B cell (primary cell): ENCODE measurements around the gene KCNK4. TPM values are rescaled to one million over a fixed set of nuclear protein-coding genes. Genes with fewer than 3 reads are reported as not detected.

Source experiments
- ATAC-seq: fragments of 200-7000 bp; cut with Tn5 transposase; one replicate; pipeline ENCODE4 v1.10.0; 2021; ENCODE audit warnings: low read depth, mild to moderate bottlenecking, moderate number of reproducible peaks, moderate library complexity
- CTCF ChIA-PET: fragments of 350-600 bp; sonication (Branson Sonifier 250); formaldehyde crosslinking; loops from one replicate; lab custom pipeline; 2021; ENCODE audit warnings: antibody characterized with exemption, inconsistent platforms; lab: Charles Lee
- POLR2A ChIA-PET: fragments of 350-600 bp; sonication (Branson Sonifier 250); formaldehyde crosslinking; loops from one replicate; lab custom pipeline; 2021; ENCODE audit warnings: antibody characterized with exemption; lab: Charles Lee
- DNase-seq: peaks from one replicate; pipeline ENCODE4 v3.0.0; 2013
- H2AFZ ChIP-seq: 2 replicates; pipeline ENCODE4 v1.6.1; 2012; ENCODE audit warnings: mild to moderate bottlenecking, low read depth, low read length; ENCODE audit not compliant: insufficient read depth, poor library complexity, severe bottlenecking
- H3K27ac ChIP-seq, 2 donors: 1 replicate in 1 of 2; 2 replicates in 1 of 2; pipeline ENCODE4 v1.5.1; 2012 to 2013; ENCODE audit warnings: low read length in 2 of 2, mild to moderate bottlenecking in 2 of 2, moderate library complexity in 1 of 2
- H3K27me3 ChIP-seq, 4 experiments: fragments of 200-600 bp in 1 of 4; sonication (generic) in 1 of 4; replicated peaks in 1 of 4; 1 replicate in 2 of 4; 2 replicates in 2 of 4; pipeline versions ENCODE4 v1.6.1 to v1.7.0; 2013 to 2016; ENCODE audit warnings: low read length in 3 of 4, mild to moderate bottlenecking in 2 of 4, mixed read lengths in 1 of 4, moderate library complexity in 1 of 4; ENCODE audit not compliant: insufficient read depth in 4 of 4, control insufficient read depth in 3 of 4; ENCODE audit errors: control extremely low read depth in 1 of 4
- H3K36me3 ChIP-seq, 2 experiments: replicated peaks in 1 of 2; 1 replicate in 1 of 2; 2 replicates in 1 of 2; pipeline versions ENCODE4 v1.6.1 to v1.7.1; 2013; ENCODE audit warnings: low read length in 1 of 2; ENCODE audit not compliant: insufficient read depth in 2 of 2, control insufficient read depth in 1 of 2; ENCODE audit errors: control extremely low read depth in 1 of 2, extremely low read depth in 1 of 2
- H3K4me1 ChIP-seq, 2 donors: fragments of 200-600 bp in 1 of 2; sonication (generic) in 1 of 2; 1 replicate in 1 of 2; 2 replicates in 1 of 2; pipeline versions ENCODE4 v1.5.1 to v1.6.1; 2013 to 2017; ENCODE audit warnings: low read length in 2 of 2; ENCODE audit not compliant: control insufficient read depth in 2 of 2, insufficient read depth in 2 of 2
- H3K4me2 ChIP-seq: replicated peaks from 2 replicates; pipeline ENCODE3; 2012; ENCODE audit warnings: mild to moderate bottlenecking, low read depth, low read length; ENCODE audit not compliant: poor library complexity, severe bottlenecking
- H3K4me3 ChIP-seq, 5 experiments: fragments of 200-600 bp in 1 of 5; sonication (generic) in 1 of 5; 1 replicate in 3 of 5; 2 replicates in 2 of 5; pipeline versions ENCODE4 v1.5.1 to v1.7.0; 2011 to 2016; ENCODE audit warnings: low read length in 4 of 5, mild to moderate bottlenecking in 4 of 5, low read depth in 2 of 5, control low read depth in 1 of 5, moderate library complexity in 1 of 5; ENCODE audit not compliant: insufficient read depth in 1 of 5; ENCODE audit errors: control extremely low read depth in 1 of 5, extremely low read depth in 1 of 5
- H3K79me2 ChIP-seq: fragments of 200-600 bp; sonication (generic); one replicate; pipeline ENCODE4 v1.6.0; 2016; ENCODE audit warnings: low read length; ENCODE audit not compliant: control insufficient read depth, insufficient read depth
- H3K9ac ChIP-seq: fragments of 200-600 bp; sonication (generic); 2 replicates; pipeline ENCODE4 v1.6.1; 2017; ENCODE audit warnings: mild to moderate bottlenecking, low read length, moderate library complexity
- H3K9me3 ChIP-seq, 3 donors: one replicate each; pipeline versions ENCODE4 v1.6.1 to v1.7.1; 2013; ENCODE audit warnings: low read length in 2 of 3; ENCODE audit not compliant: control insufficient read depth in 2 of 3, insufficient read depth in 1 of 3; ENCODE audit errors: control extremely low read depth in 1 of 3
- H4K20me1 ChIP-seq: 2 replicates; pipeline ENCODE4 v1.6.0; 2012; ENCODE audit warnings: mild to moderate bottlenecking, low read length; ENCODE audit not compliant: insufficient read depth, control insufficient read depth, poor library complexity, severe bottlenecking
- H3K27ac Mint-ChIP-seq: one replicate; pipeline ENCODE4 v1.8.0; 2021; ENCODE audit warnings: mixed read lengths
- H3K27me3 Mint-ChIP-seq: one replicate; pipeline ENCODE4 v1.8.0; 2021; ENCODE audit warnings: mixed read lengths
- H3K4me1 Mint-ChIP-seq: one replicate; pipeline ENCODE4 v1.8.0; 2021; ENCODE audit warnings: mixed read lengths
- H3K4me3 Mint-ChIP-seq: one replicate; pipeline ENCODE4 v1.8.0; 2021; ENCODE audit warnings: mixed read lengths
- H3K9me3 Mint-ChIP-seq: one replicate; pipeline ENCODE4 v1.8.0; 2022; ENCODE audit warnings: mixed read lengths; ENCODE audit not compliant: insufficient read depth
- CTCF ChIP-seq: fragments of 200-600 bp; IDR thresholded peaks from one replicate; pipeline ENCODE4 v1.8.0; 2022; ENCODE audit warnings: antibody characterized with exemption, mild to moderate bottlenecking
- EZH2 ChIP-seq: IDR thresholded peaks from 2 replicates; pipeline ENCODE4 v1.6.1; 2012; ENCODE audit warnings: borderline replicate concordance, low read depth, mild to moderate bottlenecking, moderate library complexity, low read length; ENCODE audit not compliant: insufficient read depth, poor library complexity, severe bottlenecking
- WGBS: methylation state at CpG from one replicate; pipeline ENCODE4 v1.1.5; 2013; ENCODE audit warnings: missing lambda C conversion rate; ENCODE audit not compliant: insufficient coverage; 5-methylcytosine and 5-hydroxymethylcytosine counted together
- intact Hi-C: fragments of 100-400 bp; cut with micrococcal nuclease; formaldehyde crosslinking; loops from one replicate; pipeline ENCODE4 v1.10.0; 2022
- polyA plus RNA-seq: library from polyadenylated mRNA; depleted of rRNA; stranded (reverse); fragments of >200 nt; gene quantifications from 2 replicates; pipeline ENCODE4 v1.2.3, GENCODE V29; 2012
- total RNA-seq, 2 donors: library from RNA; stranded (reverse); fragments of 120-200 nt in 1 of 2; gene quantifications; 1 replicate in 1 of 2; 2 replicates in 1 of 2; pipeline versions ENCODE4 v1.2.3 to v1.2.4, GENCODE V29; 2013 to 2022

Gene KCNK4
- total and polyA plus RNA-seq, 2 donors (not counting 1 experiment from before 2014, with no cell fraction given): 0.32 TPM; not detected in 1

- H3K4me1 ChIP-seq: peaks cover under 1 to 2% of the 10 kb centered on the region in 2 donors
- H3K4me1 Mint-ChIP-seq: peaks cover 9% of the 10 kb centered on the region
- H4K20me1 ChIP-seq: peaks cover 32% of the 10 kb centered on the region
- POLR2A ChIA-PET: no interaction called here
- H3K27me3 Mint-ChIP-seq: no peaks in the 10 kb centered on the region
- intact Hi-C loops: no loop called here
- H3K36me3 ChIP-seq: peaks cover 6 to 36% of the 10 kb centered on the region in 2 experiments
- no peak overlapping the region for H3K4me3 ChIP-seq
- H2AFZ ChIP-seq: no peak overlapping the region
- no peak overlapping the region for H3K27ac Mint-ChIP-seq
- no peak overlapping the region for H3K4me3 Mint-ChIP-seq
- no peak overlapping the region for H3K27ac ChIP-seq
- WGBS: 90% methylated on average over 12 of the region's 12 CpGs
- no peaks in the 10 kb centered on the region for H3K27me3 ChIP-seq
- TF ChIP-seq CTCF (no peak), EZH2 (no peak)
- no peaks in the 10 kb centered on the region for H3K9me3 ChIP-seq
- no peaks in the 10 kb centered on the region for H3K9me3 Mint-ChIP-seq
- H3K4me2 ChIP-seq: no peak overlapping the region
- ATAC-seq (no peak), DNase-seq (no peak)
- H3K79me2 ChIP-seq: peaks cover 12% of the 10 kb centered on the region
- CTCF ChIA-PET: interaction anchor here (3.1 kb wide), 1 partner anchor 29 kb away, joined by 13 read pairs; the partner anchor contains the start of genes PRDX5 and TRMT112
- no peak overlapping the region for H3K9ac ChIP-seq
These were observed 56.2 kb downstream of the KCNK4 start for GRCh38 chr11:64347193-64347867.

- no peak overlapping the region for H3K27ac Mint-ChIP-seq
- Histone ChIP-seq H2AFZ (no peak overlapping the region), H3K4me3 (no peak overlapping the region), H3K4me2 (no peak overlapping the region), H3K27ac (no peak overlapping the region), H3K27me3 (no peaks in the 10 kb centered on the region), H3K9me3 (no peaks in the 10 kb centered on the region), H3K36me3 (peaks cover 4 to 37% of the 10 kb centered on the region in 2 experiments), H3K9ac (no peak overlapping the region), H3K4me1 (no peaks in the 10 kb centered on the region), H4K20me1 (peaks cover 22% of the 10 kb centered on the region), H3K79me2 (peaks cover 6% of the 10 kb centered on the region)
- H3K27me3 Mint-ChIP-seq: no peaks in the 10 kb centered on the region
- no peak overlapping the region for H3K4me3 Mint-ChIP-seq
- TF ChIP-seq EZH2 (no peak), CTCF (no peak)
- ChIA-PET POLR2A (interaction anchor here (0.7 to 1.7 kb wide), 2 partner anchors 31 to 384 kb away, joined by 7 to 8 read pairs; partner anchors contain the start of genes PRDX5 and TRMT112), CTCF (interaction anchor here (1.4 to 3.7 kb wide), 2 partner anchors 16 to 31 kb away, joined by 3 to 16 read pairs; partner anchors contain the start of genes PRDX5 and TRMT112)
- peaks cover 3% of the 10 kb centered on the region for H3K4me1 Mint-ChIP-seq
- no peaks in the 10 kb centered on the region for H3K9me3 Mint-ChIP-seq
- ATAC-seq (no peak), DNase-seq (no peak)
- intact Hi-C loops: no loop called here
- WGBS: 92% methylated on average over 14 of the region's 14 CpGs
These were observed 57.4 kb downstream of the KCNK4 start for GRCh38 chr11:64348383-64349024.
